Measurements from ENCODE around the gene SCAPER.
"Not testable (repeated sequence)": the region's sequence is repeated elsewhere in the genome, so short reads cannot be mapped to it uniquely, and the experiment has no call there.

SCAPER gene

DNA sequence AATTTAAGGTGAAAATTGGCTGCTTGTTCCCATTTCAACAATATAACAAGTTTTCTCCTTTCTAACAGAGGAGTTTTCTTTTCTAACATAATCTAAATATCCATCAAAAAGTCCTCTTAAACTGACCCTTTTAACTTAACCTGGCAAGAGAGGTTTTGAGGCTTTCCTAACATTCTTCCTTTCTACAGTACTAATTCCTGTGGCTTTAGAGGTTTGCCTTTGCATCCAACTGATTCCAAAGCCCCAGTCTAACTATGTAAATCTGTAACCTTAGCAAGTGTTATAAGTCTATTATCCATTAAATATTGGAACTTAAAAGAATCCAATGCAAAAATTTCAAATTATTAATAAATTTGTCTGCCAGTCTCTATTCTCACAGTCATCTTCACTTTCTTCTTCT is 434.4 kb downstream of the SCAPER start:
- DNase-seq = no peak

DNA sequence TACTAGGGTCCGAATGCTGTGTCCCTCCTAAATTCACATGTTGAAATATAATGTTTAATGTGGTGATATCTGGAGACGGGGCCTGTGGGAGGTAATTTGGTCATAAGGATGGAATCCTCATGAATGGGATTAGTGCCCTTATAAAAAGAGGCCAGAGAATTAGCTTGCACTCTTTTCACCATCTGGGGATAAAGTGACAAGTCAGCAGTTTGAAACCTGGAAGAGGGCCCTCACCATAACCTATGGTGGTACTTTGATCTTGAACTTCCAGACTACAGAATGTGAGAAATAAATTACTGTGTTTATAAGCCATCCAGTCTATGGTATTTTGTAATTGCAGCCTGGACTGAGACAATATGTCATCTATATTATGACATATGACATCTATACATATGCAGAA is 436.4 kb downstream of the SCAPER start:
- DNase-seq = no peak

DNA sequence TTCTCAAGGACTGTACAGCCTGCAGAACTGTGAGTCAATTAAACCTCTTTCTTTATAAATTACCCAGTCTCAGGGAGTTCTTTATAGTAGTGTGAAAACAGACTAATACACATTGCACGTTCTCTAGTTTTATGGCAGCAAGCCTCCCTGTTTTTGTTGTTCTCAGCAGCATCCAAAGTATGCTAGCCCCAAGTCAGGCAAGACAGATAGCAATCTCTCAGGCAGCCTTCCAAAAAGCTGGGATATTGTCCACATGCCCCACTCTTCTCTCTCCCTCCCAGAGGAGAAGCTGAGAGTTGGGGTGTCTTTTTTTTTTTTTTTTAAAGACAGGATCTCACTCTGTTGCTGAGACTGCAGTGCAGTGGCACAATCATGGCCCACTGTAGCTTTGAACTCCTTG is 438.0 kb downstream of the SCAPER start:
- DNase-seq = no peak

DNA sequence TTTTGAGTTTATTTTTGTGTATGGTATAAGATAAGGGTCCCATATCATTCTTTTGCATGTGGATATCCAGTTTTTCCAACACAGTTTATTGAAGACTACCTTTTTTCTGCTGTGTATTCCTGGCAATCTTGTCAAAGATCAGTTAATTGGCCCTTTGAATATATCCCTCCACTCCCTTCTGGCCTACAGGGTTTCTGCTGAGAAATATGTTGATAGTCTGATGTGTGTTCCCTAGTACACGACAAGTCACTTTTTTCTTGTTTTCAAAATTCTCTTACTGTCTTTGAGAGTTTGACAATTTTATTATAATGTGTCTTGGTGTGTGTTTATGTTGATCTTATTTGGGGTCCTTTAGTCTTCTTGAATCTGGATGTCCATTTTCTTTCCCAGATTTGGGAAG is 439.4 kb downstream of the SCAPER start:
- no peak for DNase-seq

DNA sequence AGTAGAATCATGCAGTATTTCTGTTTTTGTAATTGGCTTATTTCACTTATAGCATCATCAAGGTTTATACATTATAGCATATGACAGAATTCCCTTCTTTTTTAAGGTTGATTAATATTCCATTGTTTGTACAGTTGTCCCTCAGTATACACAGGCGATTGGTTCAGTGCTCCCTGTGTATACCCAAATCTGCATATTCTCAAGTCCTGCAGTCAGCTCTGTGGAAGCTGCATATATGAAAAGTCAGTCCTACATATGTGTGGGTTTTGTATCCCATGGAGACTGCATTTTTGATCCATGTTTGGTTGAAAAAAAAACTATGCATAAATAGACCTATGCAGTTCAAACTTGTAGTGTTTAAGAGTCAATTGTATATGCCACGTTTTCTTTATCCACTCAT is 440.9 kb downstream of the SCAPER start:
- DNase-seq = no peak

DNA sequence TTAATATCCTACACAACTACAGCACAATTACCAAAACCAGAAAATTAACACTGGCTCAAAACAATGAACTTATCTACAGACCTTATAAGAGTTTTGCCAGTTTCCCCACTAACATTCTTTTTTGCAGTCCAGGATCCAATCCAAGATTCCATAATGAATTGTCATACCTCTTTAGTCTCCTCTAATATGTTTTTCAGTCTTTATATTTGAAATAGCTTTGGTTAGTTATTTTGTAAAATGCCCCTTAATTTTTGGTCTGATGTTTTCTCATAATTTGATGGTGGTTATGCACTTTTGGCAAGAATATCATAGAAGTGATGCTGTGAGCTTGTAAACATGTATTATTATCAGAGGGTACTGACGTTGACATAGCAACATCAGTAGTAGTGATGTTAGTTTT is 444.3 kb downstream of the SCAPER start:
- no peak for DNase-seq

DNA sequence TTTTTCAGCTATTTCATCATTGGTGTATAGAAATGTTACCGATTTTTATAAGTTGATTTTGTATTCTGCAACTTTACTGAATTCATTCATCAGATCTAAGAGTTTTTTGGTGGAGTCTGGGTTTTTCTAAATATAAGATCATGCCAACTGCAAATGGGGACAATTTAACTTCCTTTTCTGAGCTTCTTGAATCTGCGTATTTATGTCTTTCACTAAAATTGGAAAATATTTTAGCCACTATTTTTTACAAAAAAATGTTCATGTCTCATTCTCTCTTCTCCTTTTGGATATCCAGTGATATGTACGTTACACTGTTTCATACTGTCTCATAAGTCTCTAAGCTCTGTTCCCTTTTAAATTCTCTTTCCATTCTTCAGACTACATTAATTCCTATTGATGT is 444.8 kb downstream of the SCAPER start:
- no peak for DNase-seq

DNA sequence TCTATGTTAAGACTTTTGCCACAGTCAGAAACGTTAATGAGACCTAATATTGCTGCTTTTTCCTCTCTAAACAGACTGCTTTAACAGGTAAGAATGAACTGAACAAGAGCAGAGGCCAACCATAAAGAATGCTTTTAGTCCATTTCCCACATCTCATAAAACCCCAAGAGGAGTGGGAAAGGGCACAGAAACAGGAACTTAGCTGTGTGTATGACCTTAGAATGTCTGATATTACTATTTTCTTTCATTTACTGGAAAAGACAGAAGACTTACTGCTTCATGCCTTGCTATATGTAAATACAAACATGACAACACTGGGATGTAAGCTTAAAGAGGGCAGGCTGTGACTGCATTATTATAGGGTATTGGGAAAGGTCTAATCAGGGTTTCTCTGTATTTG is 453.6 kb downstream of the SCAPER start:
- no peak for DNase-seq

DNA sequence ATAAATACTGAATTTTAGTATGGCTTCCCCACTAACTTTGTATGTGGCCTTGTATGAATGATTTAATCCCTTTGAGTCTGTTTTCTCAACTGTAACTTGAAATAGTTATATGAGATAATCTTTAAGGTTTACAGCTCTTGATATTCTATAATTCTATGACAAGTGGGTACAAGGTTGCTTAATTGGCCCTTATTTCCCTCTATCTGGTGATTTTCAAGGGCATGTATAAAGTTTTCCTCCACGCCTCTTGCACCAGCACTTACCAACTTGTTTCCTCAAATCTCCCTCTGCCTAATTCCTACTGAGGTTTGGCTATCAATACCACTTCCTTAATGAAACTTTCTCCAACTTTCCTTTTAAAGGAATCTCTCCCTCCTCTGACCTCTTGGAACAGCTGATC is 455.7 kb downstream of the SCAPER start:
- no peak for DNase-seq

DNA sequence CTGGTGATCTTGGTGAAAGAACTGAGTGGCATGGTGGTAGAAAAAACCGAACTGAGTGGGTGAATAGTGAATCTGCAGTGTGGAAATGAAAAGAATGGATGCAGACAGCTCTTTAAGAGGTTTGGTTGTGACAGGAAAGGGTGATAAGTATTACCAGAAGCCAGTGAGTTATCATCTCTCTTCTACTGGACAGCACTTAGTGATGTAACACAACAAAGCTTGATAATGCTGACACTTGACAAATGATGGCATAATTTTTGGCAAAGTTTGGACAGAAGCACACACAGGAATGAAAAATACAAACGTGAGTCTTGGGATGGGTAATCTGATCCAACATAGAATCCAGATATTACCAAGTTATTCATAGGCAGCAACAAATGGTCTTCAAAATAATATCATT is 456.4 kb downstream of the SCAPER start:
- DNase-seq = no peak

DNA sequence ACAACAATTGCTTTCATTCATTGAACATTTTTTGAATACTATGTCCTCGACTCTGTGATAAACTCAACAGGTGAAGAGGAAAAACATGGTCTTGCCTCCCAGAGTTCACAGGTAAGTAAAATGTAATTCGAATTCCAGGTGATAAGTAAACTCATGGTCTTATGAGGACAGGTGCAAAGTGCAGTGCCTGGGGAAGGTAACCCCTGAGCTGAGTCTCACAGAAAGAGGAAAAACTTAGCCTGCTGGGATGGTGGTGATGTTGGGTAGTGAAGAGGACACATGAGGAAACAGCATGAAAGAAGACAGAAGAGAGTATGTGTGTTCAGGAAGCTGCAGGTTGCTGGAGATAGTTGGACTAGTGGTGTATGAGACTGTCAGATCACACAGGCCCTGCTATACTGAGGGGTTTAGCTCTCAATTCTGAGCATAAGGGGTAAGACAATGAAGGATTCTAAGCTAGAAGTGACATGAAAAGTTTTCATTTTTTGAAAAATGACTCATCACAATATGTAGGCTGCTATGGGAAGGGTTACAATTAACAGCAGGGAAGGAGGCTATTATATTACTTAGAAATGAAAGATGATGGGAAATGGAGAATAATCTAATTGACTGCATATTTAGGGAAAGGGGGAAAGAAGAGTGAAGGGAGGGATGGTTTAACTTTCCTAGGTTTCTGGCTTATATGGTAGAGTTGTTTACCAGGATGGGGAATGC is 457.3 kb downstream of the SCAPER start:
- DNase-seq = no peak

DNA sequence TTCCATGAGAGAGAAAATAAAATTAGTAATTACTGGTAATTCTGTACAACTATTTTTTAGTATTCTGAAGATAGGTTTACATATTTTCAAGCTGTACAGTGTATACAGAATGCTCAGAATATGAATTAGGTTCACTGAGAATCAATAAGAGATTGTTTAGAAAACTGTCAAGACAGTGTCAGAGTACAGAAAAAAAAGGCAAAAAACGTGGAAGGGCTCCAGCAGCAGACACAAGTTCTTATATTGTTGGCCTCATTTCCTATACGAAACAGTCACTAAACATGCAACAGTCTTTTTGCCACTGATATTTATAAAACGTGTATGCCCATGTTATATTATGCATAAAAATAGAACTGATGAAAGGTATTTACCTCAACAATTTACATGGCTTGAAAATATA is 464.7 kb downstream of the SCAPER start:
- DNase-seq = no peak

DNA sequence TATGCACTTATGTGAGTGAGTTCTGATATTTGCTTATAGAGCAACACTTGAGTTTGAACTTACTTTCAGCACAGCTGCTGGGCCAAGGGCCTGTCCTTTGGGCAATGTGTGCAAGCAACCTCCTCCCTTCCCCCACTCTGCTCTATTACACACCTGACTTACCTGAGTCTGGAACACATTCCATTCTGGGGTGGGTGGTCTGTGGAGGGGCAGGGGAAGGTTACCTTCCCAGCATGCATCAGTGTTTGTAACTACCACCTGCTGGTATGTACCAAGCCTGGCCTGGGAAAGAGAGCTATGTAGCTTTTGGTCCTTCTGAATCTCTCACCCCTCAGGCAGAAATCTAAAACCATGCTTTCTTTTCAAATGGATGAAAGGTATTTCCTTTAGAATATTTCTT is 465.6 kb downstream of the SCAPER start:
- DNase-seq = no peak

DNA sequence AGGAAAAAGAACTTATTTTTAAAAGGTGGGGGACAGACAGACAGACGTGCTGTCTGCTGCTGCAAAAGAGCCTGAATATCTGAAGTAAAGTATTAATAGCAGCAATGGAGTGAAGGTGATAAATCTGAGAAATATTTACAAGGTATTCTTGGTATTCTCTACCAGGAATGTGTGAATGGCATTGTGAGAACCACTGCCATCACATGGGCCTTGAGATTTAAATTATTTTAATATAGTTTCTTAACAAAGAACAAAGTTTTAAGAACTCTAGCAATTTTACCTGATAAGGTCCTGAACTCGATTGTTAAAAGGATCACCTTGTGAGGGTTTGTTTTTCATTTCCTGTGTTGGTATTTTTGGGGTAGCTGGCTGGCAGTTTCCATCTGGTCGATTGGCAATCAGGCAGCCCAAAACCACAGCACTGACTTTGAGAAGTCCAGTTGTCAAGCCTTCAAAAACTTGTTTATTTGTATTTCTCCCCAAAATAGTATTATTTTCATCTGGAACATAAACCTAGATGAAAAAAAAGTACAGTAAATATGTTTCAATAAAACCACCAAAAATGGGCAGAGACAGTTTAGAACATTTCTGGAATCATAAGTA is 471.2 kb downstream of the SCAPER start:
- no peak for DNase-seq

DNA sequence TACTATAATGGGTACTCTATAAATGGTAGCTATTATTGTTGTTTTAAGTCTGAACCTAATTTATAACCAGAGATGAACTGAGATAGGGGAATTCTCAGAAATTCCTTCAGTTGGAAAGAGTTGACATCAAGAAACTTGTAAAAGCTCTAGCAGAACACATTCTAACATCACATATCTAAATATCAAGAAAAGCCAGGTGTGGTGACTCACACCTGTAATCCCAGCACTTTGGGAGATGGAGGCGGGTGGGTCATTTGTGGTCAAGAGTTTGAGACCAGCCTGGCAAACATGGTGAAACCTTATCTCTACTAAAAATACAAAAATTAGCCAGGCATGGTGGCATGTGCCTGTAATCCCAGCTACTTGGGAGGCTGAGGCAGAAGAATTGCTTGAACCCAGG is 472.1 kb downstream of the SCAPER start:
- not testable (repeated sequence) for DNase-seq

DNA sequence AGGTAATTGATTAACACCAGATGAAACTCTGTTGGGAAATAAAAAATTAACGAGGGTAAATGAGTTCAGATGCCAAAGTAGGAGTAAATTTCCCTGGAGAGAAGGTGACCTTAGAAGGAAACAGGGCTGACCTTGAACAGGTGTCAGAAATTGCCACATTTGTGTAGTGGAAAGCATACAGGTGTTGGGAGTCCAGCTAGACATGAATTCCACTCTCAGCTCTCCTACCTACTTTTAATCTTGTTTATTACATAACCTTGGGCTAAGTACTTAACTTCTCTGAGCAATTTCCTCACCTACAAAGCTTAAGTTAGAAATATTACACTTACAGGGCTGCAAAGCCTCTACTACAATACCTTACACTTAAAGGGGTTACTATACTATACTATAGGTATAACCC is 472.5 kb downstream of the SCAPER start:
- DNase-seq = no peak

DNA sequence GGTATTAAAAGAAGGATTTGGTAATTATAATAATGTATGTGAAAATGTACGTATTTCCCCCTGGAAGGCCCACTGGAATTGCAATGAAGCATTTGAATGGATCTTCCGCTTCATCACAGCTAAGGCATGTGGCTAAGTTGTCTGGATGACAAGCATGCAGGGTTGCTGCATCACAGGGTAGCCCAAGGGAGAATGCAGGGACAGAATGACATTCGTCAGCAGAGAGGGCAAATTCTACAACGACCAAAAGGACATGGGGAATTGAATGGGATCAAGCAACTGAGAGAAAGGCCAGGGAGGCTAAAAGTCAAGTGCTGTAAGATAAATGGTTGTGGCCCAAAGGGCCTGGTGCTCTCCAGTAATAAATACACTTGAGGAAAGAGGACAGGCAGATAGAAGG is 473.2 kb downstream of the SCAPER start:
- no peak for DNase-seq

DNA sequence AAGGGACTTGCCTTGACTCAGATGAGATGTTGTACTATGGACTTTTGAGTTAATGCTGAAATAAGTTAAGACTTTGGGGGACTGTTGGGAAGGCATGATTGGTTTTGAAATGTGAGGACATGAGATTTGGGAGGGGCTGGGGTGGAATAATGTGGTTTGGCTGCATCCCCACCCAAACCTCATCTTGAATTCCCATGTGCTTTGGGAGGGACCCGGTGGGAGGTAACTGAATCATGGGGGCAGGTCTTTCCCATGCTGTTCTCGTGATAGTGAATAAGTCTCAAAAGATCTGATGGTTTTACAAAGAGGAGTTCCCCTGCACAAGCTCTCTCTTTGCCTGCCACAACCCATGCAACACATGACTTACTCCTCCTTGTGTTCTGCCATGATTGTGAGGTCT is 474.4 kb downstream of the SCAPER start:
- DNase-seq = not testable (repeated sequence)

DNA sequence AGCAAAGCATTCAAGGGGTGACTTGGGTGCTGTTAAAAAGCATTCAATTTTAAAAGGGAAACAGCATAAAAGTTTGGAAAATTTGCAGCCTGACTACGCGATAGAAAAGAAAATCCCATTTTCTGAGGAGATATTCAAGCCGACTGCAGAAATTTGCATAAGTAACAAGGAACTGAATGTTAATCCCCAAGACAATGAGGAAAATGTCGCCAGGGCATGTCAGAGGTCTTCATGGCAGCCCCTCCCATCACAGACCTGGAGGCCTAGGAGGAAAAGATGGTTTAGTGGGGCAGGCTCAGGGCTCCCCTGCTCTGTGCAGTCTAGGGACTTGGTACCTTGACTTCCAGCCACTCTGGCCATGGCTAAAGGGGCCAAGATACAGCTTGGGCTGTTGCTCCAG is 475.5 kb downstream of the SCAPER start:
- no peak for DNase-seq

DNA sequence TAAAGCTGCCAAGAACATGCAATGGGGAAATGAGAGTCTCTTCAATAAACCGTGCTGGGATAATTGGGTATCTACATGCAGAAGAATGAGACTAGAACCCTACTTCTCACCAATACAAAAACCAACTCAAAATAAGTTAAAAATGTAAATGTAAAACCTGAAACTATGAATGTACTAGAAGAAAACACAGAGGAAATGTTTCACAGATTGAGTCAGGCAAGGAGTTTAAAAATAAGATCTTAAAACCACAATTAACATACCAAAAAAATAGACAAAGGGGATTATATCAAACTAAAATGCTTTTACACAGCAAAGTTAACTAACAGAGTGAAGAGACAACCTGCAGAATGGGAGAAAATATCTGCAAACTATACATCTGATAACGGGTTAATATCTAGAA is 478.2 kb downstream of the SCAPER start:
- no peak for DNase-seq

DNA sequence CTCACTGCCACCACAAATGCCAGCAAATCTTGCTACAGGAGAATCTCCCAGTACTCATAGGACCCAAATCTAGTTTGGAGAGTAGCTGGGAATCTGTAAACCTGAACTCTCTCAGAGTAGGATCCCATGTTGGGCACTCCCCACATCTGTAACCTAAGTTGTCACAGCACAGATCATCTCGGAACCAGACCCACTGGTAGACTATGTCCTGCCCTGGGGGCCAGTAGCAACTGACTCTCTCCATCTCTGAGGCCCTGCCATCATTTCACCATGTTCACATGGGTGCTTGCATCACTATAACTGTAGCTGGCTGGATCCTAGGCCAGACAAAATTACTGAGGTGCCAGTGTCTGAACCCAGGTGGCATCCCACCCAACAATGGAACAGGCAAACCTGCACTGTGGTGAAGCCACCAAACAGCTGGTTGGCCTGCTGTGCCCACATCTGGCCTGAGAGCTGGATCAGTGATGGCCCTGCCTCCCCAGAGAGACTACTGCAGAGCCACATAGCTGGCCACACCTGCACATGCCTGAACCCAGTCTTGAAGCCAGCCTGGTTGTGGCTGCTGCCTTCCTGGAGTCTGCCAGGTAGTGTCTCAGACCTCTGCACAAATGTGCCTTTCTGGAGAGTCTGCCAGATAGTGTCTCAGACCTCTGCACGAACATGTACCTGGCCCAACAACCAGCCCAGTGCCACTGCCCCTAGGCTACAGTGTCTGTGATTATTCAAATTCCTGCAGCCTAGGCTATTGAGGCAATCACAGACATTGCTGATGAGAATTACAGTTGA is 486.6 kb downstream of the SCAPER start:
- DNase-seq = no peak

DNA sequence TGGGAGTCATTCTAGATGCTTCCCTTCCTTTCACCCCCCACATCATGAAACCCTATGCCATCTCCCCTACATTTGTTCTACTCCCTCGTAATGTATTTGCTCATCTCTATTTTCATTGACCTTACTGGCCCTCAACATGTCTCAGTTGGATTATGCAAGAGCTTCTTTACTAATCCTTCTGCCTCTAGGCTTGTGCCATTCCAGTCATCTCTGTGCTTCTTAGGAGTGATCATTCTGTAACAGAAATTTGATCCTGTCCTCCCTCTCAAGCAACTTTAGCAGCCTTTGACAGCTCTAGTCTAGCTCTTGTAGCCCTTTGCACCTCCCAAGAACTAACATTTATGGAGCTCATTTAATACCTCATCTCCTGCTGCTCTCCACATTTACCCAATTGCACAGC is 503.9 kb downstream of the SCAPER start:
- DNase-seq = no peak

DNA sequence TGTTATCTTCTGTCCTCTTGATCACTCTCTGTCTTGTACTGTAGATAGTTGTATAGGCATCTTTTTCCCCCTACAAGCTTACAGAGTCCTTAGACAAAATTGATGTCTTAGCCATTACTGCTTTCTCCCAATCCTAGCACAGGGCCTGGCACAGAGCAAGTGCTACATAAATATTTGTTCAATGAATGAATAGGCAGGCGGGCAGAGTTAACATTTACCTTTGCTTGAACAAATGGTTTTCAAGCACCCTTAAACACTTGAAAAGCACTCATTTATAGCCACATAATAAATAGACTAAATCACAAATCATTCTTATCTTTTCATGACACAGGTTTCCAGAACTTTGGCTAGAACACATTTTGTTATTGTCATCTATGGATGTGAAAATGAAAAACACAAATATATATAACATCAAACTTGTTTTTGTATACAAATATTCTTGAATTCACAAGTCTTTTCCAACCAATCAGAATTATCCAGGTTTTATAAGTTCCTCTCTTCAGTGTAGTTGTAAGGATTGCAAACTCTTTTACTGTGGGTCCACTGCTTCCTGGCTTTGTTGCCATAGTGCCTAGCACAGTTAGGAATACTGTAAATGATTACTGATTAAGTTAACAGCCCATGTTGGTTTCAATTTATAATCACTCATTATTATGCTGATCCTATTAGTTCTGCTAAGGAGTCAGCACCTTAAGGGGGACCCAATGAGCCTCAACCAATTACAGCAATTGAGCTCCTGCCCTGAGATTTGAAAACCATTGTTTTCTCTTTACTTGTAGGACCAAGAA is 506.6 kb downstream of the SCAPER start:
- DNase-seq = no peak

DNA sequence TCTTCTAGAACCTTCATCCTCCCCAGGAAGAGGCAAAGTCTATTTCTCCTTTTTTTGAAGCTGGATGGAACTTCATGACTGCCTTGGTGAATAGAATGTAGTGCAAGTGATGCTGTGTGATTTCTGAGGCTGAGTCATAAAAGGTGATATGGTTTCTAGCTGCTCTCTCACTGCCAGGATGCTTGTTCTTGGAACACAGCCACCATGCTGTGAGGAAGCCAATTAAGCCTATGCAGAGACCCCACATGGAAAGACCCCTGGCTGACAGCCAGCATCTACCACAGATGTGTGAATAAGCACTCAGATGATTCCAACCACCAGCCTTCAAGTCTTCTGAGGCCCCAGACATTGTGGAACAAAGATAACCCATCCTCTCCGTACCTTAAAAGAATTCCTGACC is 511.5 kb downstream of the SCAPER start:
- no peak for DNase-seq
